ENCODE data around the gene MYLK. TPM values are rescaled to one million over a fixed set of nuclear protein-coding genes. Genes with fewer than 3 reads are reported as not detected.

Gene MYLK
- polyA plus RNA-seq, 1 donor (not counting 4 experiments of a cell fraction or from before 2014, with no cell fraction given), result 7.8 TPM

GRCh38 chr3:123847209-123847608, 36.9 kb downstream of the MYLK start:
- DNase-seq (ENCODE audit: low read depth, low spot score), result no peak
- Histone ChIP-seq H3K4me2 (ENCODE audit: control insufficient read depth, extremely low read depth, insufficient read depth, low read depth, low read length) (no peak overlapping the region), H3K36me3 (ENCODE audit: control insufficient read depth in 2 of 2, extremely low read depth in 1 of 2, insufficient read depth in 2 of 2, low read length in 2 of 2) (no peaks in the 10 kb centered on the region), H3K27ac (ENCODE audit: control insufficient read depth, insufficient read depth, low read length) (no peak overlapping the region), H3K9ac (ENCODE audit: control insufficient read depth, extremely low read depth, insufficient read depth, low read length) (no peak overlapping the region), H3K9me1 (ENCODE audit: control insufficient read depth, extremely low read depth, insufficient read depth, low read length) (no peaks in the 10 kb centered on the region), H3K79me2 (ENCODE audit: control insufficient read depth, insufficient read depth, low read length) (no peaks in the 10 kb centered on the region), H3K4me3 (ENCODE audit: control insufficient read depth in 2 of 3, extremely low read depth in 1 of 3, insufficient read depth in 2 of 3, low read depth in 1 of 3, low read length in 3 of 3) (no peak overlapping the region), H3K4me1 (ENCODE audit: control insufficient read depth, extremely low read depth, insufficient read depth, low read length) (no peaks in the 10 kb centered on the region), H4K20me1 (ENCODE audit: control insufficient read depth, extremely low read depth, insufficient read depth, low read length) (no peaks in the 10 kb centered on the region), H3K9me3 (ENCODE audit: control insufficient read depth, low read depth, low read length) (peaks cover 11% of the 10 kb centered on the region), H3K27me3 (ENCODE audit: control insufficient read depth, extremely low read depth, insufficient read depth, low read length) (no peaks in the 10 kb centered on the region), H2AFZ (ENCODE audit: control insufficient read depth, low read length) (no peak overlapping the region)
- no peak for FAIRE-seq
- dilution Hi-C loops (cut with MboI; ENCODE audit: extremely low pct_ligation_motif_present, low sequenced_read_pairs), result no loop called here
- TF ChIP-seq CTCF (optimal IDR thresholded peaks at IDR 0.05 in 1 of 3, IDR thresholded peaks at IDR 0.05 in 1 of 3, conservative IDR thresholded peaks at IDR 0.05 in 1 of 3; ENCODE audit: extremely low read depth in 1 of 3, insufficient read depth in 2 of 3, low read length in 3 of 3) (no peak), EZH2 (IDR thresholded peaks at IDR 0.05; ENCODE audit: low read length) (no peak)

- no peak for DNase-seq (ENCODE audit: low read depth, low spot score)
- Histone ChIP-seq H3K4me3 (ENCODE audit: control insufficient read depth in 2 of 3, extremely low read depth in 1 of 3, insufficient read depth in 2 of 3, low read depth in 1 of 3, low read length in 3 of 3) (no peak overlapping the region), H3K9ac (ENCODE audit: control insufficient read depth, extremely low read depth, insufficient read depth, low read length) (no peak overlapping the region), H3K79me2 (ENCODE audit: control insufficient read depth, insufficient read depth, low read length) (no peaks in the 10 kb centered on the region), H3K4me2 (ENCODE audit: control insufficient read depth, extremely low read depth, insufficient read depth, low read depth, low read length) (no peak overlapping the region), H4K20me1 (ENCODE audit: control insufficient read depth, extremely low read depth, insufficient read depth, low read length) (no peaks in the 10 kb centered on the region), H3K9me1 (ENCODE audit: control insufficient read depth, extremely low read depth, insufficient read depth, low read length) (no peaks in the 10 kb centered on the region), H3K27ac (ENCODE audit: control insufficient read depth, insufficient read depth, low read length) (no peak overlapping the region), H3K9me3 (ENCODE audit: control insufficient read depth, low read depth, low read length) (peaks cover 11% of the 10 kb centered on the region), H3K4me1 (ENCODE audit: control insufficient read depth, extremely low read depth, insufficient read depth, low read length) (no peaks in the 10 kb centered on the region), H2AFZ (ENCODE audit: control insufficient read depth, low read length) (no peak overlapping the region), H3K27me3 (ENCODE audit: control insufficient read depth, extremely low read depth, insufficient read depth, low read length) (no peaks in the 10 kb centered on the region), H3K36me3 (ENCODE audit: control insufficient read depth in 2 of 2, extremely low read depth in 1 of 2, insufficient read depth in 2 of 2, low read length in 2 of 2) (no peaks in the 10 kb centered on the region)
- TF ChIP-seq CTCF (optimal IDR thresholded peaks at IDR 0.05 in 1 of 3, IDR thresholded peaks at IDR 0.05 in 1 of 3, conservative IDR thresholded peaks at IDR 0.05 in 1 of 3; ENCODE audit: extremely low read depth in 1 of 3, insufficient read depth in 2 of 3, low read length in 3 of 3) (no peak), EZH2 (IDR thresholded peaks at IDR 0.05; ENCODE audit: low read length) (no peak)
- no peak for FAIRE-seq
- dilution Hi-C loops (cut with MboI; ENCODE audit: extremely low pct_ligation_motif_present, low sequenced_read_pairs), result no loop called here
Measured at GRCh38 chr3:123843668-123844067, 40.5 kb downstream of the MYLK start.

Measured in keratinocyte (primary cell).